Activated CD8-positive, alpha-beta T cell treated with anti-CD3 and anti-CD28 coated beads for 36 hours (primary cell): Measurements from ENCODE around the gene CAPN12. TPM values are rescaled to one million over a fixed set of nuclear protein-coding genes. Genes with fewer than 3 reads are reported as not detected.
"Not testable (repeated sequence)": the region's sequence is repeated elsewhere in the genome, so short reads cannot be mapped to it uniquely, and the experiment has no call there.

Source experiments
- ATAC-seq: fragments of 200-7000 bp; cut with Tn5 transposase; one replicate; pipeline ENCODE4 v1.10.0; 2021; ENCODE audit warnings: mild to moderate bottlenecking, moderate library complexity
- CTCF ChIA-PET: fragments of 350-600 bp; sonication (Branson Sonifier 250); formaldehyde crosslinking; loops from one replicate; lab custom pipeline; 2021; ENCODE audit warnings: antibody characterized with exemption; lab: Charles Lee
- POLR2A ChIA-PET: fragments of 350-600 bp; sonication (Branson Sonifier 250); formaldehyde crosslinking; loops from one replicate; lab custom pipeline; 2021; ENCODE audit warnings: antibody characterized with exemption; lab: Charles Lee
- DNase-seq: peaks from one replicate; pipeline ENCODE4 v3.0.0-alpha.2; 2020
- H3K27ac Mint-ChIP-seq: one replicate; pipeline ENCODE4 v1.8.0; 2021; ENCODE audit warnings: mild to moderate bottlenecking, mixed read lengths
- H3K27me3 Mint-ChIP-seq: one replicate; pipeline ENCODE4 v1.8.0; 2021; ENCODE audit warnings: mixed read lengths
- H3K36me3 Mint-ChIP-seq: one replicate; pipeline ENCODE4 v1.8.0; 2021; ENCODE audit warnings: low read depth, mixed read lengths
- H3K4me1 Mint-ChIP-seq: one replicate; pipeline ENCODE4 v1.8.0; 2021; ENCODE audit warnings: low read depth, mixed read lengths
- H3K4me3 Mint-ChIP-seq: one replicate; pipeline ENCODE4 v1.8.0; 2021; ENCODE audit warnings: mild to moderate bottlenecking, moderate library complexity, mixed read lengths
- H3K9me3 Mint-ChIP-seq: one replicate; pipeline ENCODE4 v1.8.0; 2021; ENCODE audit warnings: mixed read lengths
- intact Hi-C: fragments of 100-400 bp; cut with micrococcal nuclease; formaldehyde crosslinking; loops from one replicate; pipeline ENCODE4 v1.10.0; 2022
- total RNA-seq, 2 experiments: library from RNA; stranded (reverse); gene quantifications; one replicate each; pipeline ENCODE4 v1.2.3, GENCODE V29; 2021
- TF ChIP-seq, protein P1 (sequence below): fragments of 200-600 bp; IDR thresholded peaks from one replicate; pipeline ENCODE4 v1.8.0; 2022; ENCODE audit warnings: antibody characterized with exemption, mild to moderate bottlenecking

CAPN12 gene
- total RNA-seq, 2 experiments from 2014 or later = 19.6 to 22.7 TPM

DNA sequence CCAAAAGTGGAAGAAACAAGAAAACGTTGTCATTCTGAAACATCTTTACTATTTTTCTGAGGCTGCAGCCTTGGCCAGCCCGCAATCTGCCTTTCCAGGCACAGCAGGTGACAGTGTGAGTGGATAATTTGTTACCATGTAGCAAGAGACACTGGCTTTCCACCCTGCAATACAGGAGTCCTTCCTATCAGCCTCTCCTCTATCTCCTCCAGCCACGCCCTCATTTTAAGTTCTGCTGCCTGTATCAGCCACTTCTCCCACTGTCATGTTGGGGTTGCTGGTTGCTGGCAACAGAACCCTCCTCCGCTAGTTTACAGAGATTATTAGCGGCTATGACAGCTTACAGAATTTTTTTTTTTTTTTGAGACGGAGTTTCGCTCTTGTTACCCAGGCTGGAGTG lies 36.8 kb upstream of the CAPN12 start:
- H3K36me3 Mint-ChIP-seq = no peaks in the 10 kb centered on the region
- no peaks in the 10 kb centered on the region for H3K27me3 Mint-ChIP-seq
- no peak overlapping the region for H3K4me3 Mint-ChIP-seq
- H3K4me1 Mint-ChIP-seq = no peaks in the 10 kb centered on the region
- ChIA-PET POLR2A (no interaction called here), CTCF (no interaction called here)
- H3K27ac Mint-ChIP-seq = no peak overlapping the region
- DNase-seq = no peak
- H3K9me3 Mint-ChIP-seq = no peaks in the 10 kb centered on the region
- ATAC-seq = no peak
- TF ChIP-seq, protein P1, sequence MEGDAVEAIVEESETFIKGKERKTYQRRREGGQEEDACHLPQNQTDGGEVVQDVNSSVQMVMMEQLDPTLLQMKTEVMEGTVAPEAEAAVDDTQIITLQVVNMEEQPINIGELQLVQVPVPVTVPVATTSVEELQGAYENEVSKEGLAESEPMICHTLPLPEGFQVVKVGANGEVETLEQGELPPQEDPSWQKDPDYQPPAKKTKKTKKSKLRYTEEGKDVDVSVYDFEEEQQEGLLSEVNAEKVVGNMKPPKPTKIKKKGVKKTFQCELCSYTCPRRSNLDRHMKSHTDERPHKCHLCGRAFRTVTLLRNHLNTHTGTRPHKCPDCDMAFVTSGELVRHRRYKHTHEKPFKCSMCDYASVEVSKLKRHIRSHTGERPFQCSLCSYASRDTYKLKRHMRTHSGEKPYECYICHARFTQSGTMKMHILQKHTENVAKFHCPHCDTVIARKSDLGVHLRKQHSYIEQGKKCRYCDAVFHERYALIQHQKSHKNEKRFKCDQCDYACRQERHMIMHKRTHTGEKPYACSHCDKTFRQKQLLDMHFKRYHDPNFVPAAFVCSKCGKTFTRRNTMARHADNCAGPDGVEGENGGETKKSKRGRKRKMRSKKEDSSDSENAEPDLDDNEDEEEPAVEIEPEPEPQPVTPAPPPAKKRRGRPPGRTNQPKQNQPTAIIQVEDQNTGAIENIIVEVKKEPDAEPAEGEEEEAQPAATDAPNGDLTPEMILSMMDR = no peak
- intact Hi-C loops = no loop called here

DNA sequence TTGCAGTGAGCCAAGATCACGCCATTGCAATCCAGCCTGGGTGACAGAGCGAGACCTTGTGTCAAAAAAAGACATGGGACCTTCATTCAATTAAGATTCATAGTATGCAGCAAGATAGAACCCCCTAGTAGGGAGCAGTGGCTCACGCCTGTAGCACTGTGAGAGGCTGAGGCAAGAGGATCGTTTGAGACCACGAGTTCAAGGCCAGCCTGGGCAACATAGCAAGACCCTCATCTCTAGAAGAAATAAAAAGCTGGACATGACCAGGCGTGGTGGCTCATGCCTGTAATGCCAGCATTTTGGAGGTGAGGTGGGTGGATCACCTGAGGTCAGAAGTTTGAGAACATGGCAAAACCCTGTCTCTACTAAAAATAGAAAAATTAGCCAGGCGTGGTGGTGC lies 36.2 kb upstream of the CAPN12 start:
- Mint-ChIP-seq H3K27ac (no peak overlapping the region), H3K27me3 (no peaks in the 10 kb centered on the region), H3K9me3 (no peaks in the 10 kb centered on the region), H3K36me3 (no peaks in the 10 kb centered on the region), H3K4me3 (no peak overlapping the region), H3K4me1 (no peaks in the 10 kb centered on the region)
- no peak for DNase-seq
- TF ChIP-seq, protein P1 = no peak
- ATAC-seq = no peak
- intact Hi-C loops = no loop called here
- POLR2A ChIA-PET = no interaction called here
- CTCF ChIA-PET = no interaction called here

DNA sequence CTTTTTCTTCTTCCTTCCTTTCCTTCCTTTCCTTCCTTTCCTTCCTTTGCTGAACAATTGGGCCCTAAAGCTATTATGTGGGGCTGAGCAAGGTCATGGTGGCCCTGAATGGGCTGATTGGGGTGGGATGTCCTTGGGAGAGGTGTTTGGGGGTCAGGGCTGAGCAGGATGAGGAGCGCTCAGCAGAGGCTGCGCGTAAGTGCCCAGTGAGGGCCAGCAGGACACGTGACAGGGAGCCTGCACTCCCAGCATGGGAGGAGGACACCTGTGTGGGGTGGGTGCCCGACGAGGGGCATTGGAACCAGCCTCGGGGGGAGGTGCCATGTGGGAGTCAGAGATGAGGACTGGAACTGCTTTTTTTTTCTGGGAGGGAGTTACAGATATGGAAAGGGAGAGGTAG lies 34.5 kb upstream of the CAPN12 start:
- ChIA-PET POLR2A (no interaction called here), CTCF (no interaction called here)
- intact Hi-C loops = no loop called here
- Mint-ChIP-seq H3K9me3 (no peaks in the 10 kb centered on the region), H3K36me3 (no peaks in the 10 kb centered on the region), H3K4me3 (no peak overlapping the region), H3K27me3 (no peaks in the 10 kb centered on the region), H3K27ac (no peak overlapping the region), H3K4me1 (no peaks in the 10 kb centered on the region)
- no peak for DNase-seq
- TF ChIP-seq, protein P1 = no peak
- ATAC-seq = no peak

DNA sequence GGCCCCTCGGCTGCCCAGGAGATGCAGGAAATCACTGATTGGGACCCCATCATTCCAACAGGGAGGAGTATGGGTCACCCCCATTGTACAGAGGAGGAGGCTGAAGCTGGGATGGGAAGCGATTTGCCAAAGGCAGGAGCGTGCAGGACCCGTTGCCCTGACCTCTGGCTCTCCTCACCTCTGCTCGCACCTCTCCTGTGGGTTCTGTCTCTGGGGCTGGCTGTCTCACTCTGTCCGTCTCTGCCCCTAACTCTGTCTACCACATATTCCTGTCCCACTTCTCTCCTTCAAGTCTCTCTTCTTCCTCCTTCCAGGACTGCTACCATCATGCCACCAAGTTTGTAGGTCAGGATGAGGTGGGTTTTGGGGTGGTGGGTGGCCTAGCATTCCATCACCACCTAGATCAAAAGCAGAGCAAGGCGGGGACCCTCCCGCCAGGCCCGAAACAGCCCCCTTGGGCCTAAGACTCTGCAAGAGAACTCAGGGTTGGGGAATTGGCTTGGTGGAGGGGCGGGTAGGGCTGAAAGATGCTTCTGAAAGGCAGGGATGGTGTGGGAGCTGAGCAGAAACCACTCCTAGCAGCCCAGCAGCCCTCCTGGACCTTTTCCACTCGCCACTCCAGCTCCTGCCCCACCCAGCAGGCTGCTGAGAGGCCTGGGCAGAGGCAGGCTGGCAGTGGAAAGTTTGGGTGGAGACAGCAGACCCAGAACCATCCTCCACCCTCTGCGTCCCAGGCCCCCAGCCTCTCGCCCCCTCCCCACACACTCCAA lies 30.1 kb upstream of the CAPN12 start:
- no peak overlapping the region for H3K27ac Mint-ChIP-seq
- no peaks in the 10 kb centered on the region for H3K9me3 Mint-ChIP-seq
- ChIA-PET CTCF (no interaction called here), POLR2A (interaction anchor here (0.9 kb wide), 1 partner anchor 371 kb away, joined by 3 read pairs; the partner anchor contains the start of gene FAM98C)
- no peaks in the 10 kb centered on the region for H3K36me3 Mint-ChIP-seq
- H3K4me3 Mint-ChIP-seq = no peak overlapping the region
- intact Hi-C loops = no loop called here
- TF ChIP-seq, protein P1 = no peak
- peaks cover 3% of the 10 kb centered on the region for H3K4me1 Mint-ChIP-seq
- no peaks in the 10 kb centered on the region for H3K27me3 Mint-ChIP-seq
- ATAC-seq (no peak), DNase-seq (no peak)

DNA sequence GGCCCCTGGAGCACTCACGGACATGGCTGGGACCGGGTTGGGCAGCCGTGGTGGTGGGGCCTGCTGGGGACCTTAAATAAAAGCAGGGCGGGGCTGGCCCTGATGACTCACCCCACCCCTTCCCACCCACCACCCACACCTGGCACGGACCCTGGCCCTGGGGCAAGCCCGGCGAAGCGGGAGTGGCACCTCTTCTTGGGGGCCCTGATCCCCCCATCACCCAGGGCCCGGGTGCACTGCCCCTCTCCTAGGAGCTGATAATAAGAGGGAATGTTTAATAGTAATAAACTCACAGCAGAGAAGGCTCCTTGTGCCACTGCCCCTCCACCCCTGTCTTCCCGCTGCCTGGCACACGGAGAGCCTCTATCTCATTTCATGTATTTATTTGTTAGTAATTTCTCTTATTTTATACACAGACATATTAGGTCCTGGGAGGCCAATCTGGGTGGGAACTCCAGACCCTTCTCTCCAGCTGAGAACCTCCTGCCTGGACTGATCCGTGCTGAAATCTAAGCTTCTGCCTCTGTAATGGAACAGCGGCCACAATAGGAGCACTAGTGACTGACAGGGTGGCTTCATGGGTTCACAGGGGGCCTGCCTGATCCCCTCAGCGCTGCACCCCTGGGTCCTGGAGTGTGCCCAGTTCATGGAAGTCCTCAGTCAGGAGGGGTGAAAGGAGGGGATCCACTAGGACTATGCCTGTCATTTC lies 29.3 kb upstream of the CAPN12 start, which contains the start of gene LGALS7:
LGALS7 (minus strand) TSS at position 49 of the 709 bp plus-strand sequence; CDS start at position 24, 25 bp downstream.
- Mint-ChIP-seq H3K27ac (no peak within 1 kb of the TSS), H3K4me3 (no peak within 1 kb of the TSS), H3K27me3 (no peaks in the 10 kb centered on the region), H3K9me3 (no peaks in the 10 kb centered on the region), H3K36me3 (no peaks in the 10 kb centered on the region), H3K4me1 (peaks cover 5% of the 10 kb centered on the region)
- CTCF ChIA-PET = no interaction called here
- no peak for ATAC-seq
- POLR2A ChIA-PET = no interaction called here
- no peak for DNase-seq
- intact Hi-C loops = no loop called here
- TF ChIP-seq, protein P1 = no peak

DNA sequence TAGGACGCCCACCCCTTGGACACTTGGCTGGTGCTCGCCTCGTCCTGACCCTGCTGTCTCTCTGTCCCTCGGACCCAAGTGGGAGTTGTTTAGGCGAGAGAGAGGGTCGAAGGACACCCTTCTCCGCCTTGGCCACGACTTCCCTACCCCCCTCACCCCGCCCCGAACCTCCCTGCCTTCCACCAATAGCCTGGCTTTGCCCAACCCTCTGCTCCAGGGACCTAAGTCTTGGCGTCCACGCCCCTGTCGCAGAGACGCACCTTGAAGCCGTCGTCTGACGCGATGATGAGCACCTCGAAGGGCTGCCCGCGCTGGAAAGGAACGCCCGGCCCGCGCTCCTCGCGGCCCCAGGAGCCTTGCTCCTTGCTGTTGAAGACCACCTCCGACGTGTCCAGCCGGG lies 27.3 kb upstream of the CAPN12 start:
- ATAC-seq, H3K36me3 Mint-ChIP-seq, H3K27ac Mint-ChIP-seq, DNase-seq, intact Hi-C loops, CTCF ChIA-PET, H3K27me3 Mint-ChIP-seq, H3K4me1 Mint-ChIP-seq, H3K9me3 Mint-ChIP-seq, H3K4me3 Mint-ChIP-seq, POLR2A ChIA-PET: not testable (repeated sequence)

DNA sequence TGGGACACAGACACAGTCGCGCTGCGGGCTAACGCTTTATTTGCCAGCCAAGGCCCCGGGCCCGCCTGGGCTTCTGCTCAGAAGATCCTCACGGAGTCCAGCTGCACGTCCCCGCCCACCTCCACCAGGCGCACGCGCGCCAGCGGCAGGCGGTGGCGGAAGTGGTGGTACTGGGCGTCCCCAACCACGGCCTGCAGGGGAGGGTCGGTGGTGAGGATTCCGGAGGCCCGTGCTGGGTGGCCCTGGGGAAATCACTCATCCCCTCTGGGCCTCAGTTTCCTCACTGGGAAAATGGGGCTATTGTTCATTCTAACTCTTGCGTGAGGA lies 26.6 kb upstream of the CAPN12 start:
- POLR2A ChIA-PET, H3K9me3 Mint-ChIP-seq, CTCF ChIA-PET, intact Hi-C loops, DNase-seq, H3K27me3 Mint-ChIP-seq, H3K27ac Mint-ChIP-seq, H3K36me3 Mint-ChIP-seq, H3K4me3 Mint-ChIP-seq, H3K4me1 Mint-ChIP-seq: not testable (repeated sequence)
- peak; percentile 85 for ATAC-seq
